Stimulated activated naive B cell treated with anti-CD40 and anti-IgM and Interleukin-4, amounts not matched to agents 10 μg/mL and 1 μg/mL and 100 μg/mL, for 72 hours (primary cell): ENCODE data around the gene ELFN1.

Experiments
- ATAC-seq, 2 donors: fragments of 150-1000 bp; cut with Tn5 transposase; replicated peaks; 2 replicates each; pipeline ENCODE4 v1.10.0; 2021; ENCODE audit warnings: moderate library complexity in 1 of 2
- DNase-seq: peaks from one replicate; pipeline ENCODE4 v3.0.0; 2021
- H3K27ac Mint-ChIP-seq: one replicate; pipeline ENCODE4 v1.8.0; 2022; ENCODE audit warnings: mild to moderate bottlenecking, mixed read lengths
- H3K27me3 Mint-ChIP-seq, 2 donors: one replicate each; pipeline ENCODE4 v1.8.0; 2022; ENCODE audit warnings: mixed read lengths in 2 of 2
- H3K36me3 Mint-ChIP-seq, 2 donors: one replicate each; pipeline ENCODE4 v1.8.0; 2022; ENCODE audit warnings: mixed read lengths in 2 of 2, mild to moderate bottlenecking in 1 of 2
- H3K4me1 Mint-ChIP-seq, 2 donors: one replicate each; pipeline ENCODE4 v1.8.0; 2022; ENCODE audit warnings: mixed read lengths in 2 of 2, mild to moderate bottlenecking in 1 of 2
- H3K4me3 Mint-ChIP-seq, 2 donors: one replicate each; pipeline ENCODE4 v1.8.0; 2022; ENCODE audit warnings: mild to moderate bottlenecking in 2 of 2, mixed read lengths in 2 of 2, moderate library complexity in 1 of 2
- H3K9me3 Mint-ChIP-seq, 2 donors: one replicate each; pipeline ENCODE4 v1.8.0; 2022; ENCODE audit warnings: mixed read lengths in 2 of 2, mild to moderate bottlenecking in 1 of 2

Gene ELFN1

DNA sequence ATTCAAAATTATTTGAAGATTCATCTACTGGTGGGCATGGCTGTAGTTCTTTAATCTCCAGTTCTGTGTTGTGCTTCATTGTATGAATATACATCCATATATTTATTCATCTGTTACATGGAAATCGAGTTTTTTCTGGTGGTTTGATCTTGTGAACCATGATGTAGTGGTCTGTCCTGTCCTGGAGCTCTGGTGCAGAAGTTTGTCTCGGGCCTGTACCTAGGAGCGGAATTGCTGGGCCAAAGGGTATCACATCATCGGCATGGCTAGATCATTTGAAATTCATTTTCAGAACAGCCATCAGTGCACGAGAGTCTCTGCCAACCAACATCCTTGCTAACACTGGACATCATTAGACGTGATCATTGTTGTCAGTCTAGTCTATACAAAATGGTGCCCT, 107.0 kb downstream of the ELFN1 start:
- H3K27me3 Mint-ChIP-seq = peaks cover 14 to 22% of the 10 kb centered on the region in 2 donors
- ATAC-seq = no peak

DNA sequence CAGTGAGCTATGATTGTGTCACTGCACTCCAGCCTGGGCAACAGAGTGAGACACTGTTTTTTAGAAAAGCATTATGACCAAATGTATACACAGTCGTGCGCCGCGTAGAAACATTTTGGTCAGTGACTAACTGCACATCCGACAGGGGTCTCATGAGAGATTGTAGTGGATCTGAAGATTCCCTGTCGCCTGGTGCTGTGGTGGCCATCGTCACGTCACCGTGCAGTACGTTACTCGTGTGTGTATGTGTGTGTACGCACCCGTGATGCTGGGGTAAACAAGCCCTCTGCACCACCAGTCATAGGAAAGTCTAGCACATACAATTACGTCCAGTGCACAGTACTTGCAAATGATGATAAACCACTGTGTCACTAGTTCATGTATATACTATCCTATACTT, 109.4 kb downstream of the ELFN1 start:
- Mint-ChIP-seq H3K27me3 (peaks cover 14 to 22% of the 10 kb centered on the region in 2 donors), H3K4me3 (no peak overlapping the region), H3K4me1 (no peaks in the 10 kb centered on the region), H3K36me3 (peaks cover 8 to 14% of the 10 kb centered on the region in 2 donors), H3K9me3 (peaks cover 13 to 18% of the 10 kb centered on the region in 2 donors), H3K27ac (no peak overlapping the region)
- ATAC-seq = no peak
- no peak for DNase-seq

More for the DNA sequence above, 107.0 kb downstream of the ELFN1 start:
- DNase-seq = no peak
- Mint-ChIP-seq H3K4me3 (no peak overlapping the region), H3K4me1 (no peaks in the 10 kb centered on the region), H3K36me3 (peaks cover 8 to 20% of the 10 kb centered on the region in 2 donors), H3K27ac (no peak overlapping the region), H3K9me3 (peaks cover 19 to 25% of the 10 kb centered on the region in 2 donors)

DNA sequence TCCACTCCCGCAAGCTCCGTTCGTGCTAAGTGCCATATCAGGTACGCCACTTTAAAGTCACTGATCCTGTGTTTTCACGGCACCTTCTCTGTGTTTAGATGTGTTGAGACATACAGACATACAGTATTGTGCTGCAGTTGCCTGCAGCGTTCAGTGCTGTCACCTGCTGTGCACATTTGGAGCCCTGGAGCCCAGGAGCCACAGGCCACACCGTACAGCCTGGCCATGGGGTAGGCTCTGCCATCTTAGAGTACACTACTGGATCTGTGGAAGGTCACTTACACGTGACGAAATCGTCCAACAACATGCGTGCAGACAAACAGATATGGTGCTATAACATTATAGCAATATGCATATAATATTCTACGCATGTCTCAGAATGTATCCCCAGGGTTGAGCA, 111.3 kb downstream of the ELFN1 start:
- Mint-ChIP-seq H3K27me3 (peaks cover 8 to 22% of the 10 kb centered on the region in 2 donors), H3K9me3 (peaks cover 12 to 15% of the 10 kb centered on the region in 2 donors), H3K27ac (no peak overlapping the region), H3K4me3 (no peak overlapping the region), H3K36me3 (peaks cover 10 to 13% of the 10 kb centered on the region in 2 donors), H3K4me1 (no peaks in the 10 kb centered on the region)
- DNase-seq = no peak
- ATAC-seq = no peak

DNA sequence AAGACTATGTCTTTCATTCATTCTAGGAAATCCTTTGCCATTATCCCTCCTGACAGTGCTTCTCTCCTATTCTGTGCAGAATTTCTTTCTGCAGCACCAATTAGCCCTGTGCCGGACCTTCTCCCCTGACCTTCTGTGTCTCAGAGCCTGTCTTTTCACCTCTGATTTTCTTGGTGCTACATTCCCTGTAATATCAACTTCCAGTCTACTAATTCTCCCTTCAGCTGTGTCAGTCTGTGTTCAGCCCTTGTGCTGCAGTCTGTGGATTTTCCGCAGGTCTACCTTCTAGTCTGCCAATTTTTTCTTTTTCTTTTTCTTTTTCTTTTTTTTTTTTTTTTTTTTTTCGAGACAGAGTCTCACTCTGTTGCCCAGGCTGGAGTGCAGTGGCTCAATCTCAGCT, 115.8 kb downstream of the ELFN1 start:
- ATAC-seq = no peak
- Mint-ChIP-seq H3K36me3 (peaks cover 6 to 7% of the 10 kb centered on the region in 2 donors), H3K4me1 (no peaks in the 10 kb centered on the region), H3K27me3 (peaks cover 11 to 20% of the 10 kb centered on the region in 2 donors), H3K27ac (no peak overlapping the region), H3K4me3 (no peak overlapping the region), H3K9me3 (peaks cover 9 to 11% of the 10 kb centered on the region in 2 donors)
- DNase-seq = no peak

DNA sequence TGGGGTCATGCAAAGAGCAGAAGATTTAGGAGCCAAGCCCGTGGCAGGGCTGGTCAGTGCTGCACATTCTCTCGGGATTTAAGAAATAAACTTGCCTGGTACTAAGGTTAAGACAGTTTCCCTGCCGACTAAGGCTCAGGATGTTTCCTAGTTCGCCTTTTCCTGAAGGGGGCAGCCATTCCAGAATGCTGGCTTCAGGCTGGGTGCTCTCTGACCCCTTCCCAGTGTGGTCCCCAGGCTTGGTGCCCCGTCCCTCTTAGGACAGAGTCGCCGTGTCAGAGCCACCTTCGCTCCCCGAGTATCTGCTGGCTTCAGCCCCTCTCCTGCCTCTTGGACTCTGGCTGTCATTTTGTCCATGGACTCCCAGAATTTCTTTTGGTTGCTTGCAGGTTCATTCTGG, 117.2 kb downstream of the ELFN1 start:
- Mint-ChIP-seq H3K36me3 (peaks cover 6 to 7% of the 10 kb centered on the region in 2 donors), H3K9me3 (peaks cover 9 to 11% of the 10 kb centered on the region in 2 donors), H3K4me3 (no peak overlapping the region), H3K27me3 (peaks cover 11 to 20% of the 10 kb centered on the region in 2 donors), H3K4me1 (no peaks in the 10 kb centered on the region), H3K27ac (no peak overlapping the region)
- DNase-seq (no peak), ATAC-seq (no peak)

DNA sequence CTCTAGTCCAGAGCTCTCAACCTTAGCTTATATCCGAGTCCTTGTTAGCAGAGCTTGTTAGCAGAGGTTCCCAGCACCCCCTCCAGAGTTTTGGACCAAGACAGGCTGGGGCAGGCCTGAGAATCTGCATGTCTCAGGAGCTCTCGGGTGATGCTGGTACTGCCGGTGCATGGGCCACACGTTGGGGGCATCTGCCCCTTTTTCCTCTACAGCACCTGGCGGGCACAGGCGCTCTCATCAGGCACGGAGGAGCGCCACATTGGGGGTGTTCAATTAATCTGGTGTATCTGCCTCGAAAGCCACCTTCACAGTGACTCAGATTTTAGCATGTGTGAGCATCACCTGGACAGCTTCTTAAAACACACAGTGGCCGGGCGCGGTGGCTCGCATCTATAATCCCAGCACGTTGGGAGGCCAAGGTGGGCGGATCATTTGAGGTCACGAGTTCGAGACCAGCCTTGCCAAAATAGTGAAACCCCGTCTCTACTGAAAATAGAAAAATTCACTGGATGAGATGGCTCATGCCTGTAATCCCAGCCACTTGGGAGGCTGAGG, 117.7 kb downstream of the ELFN1 start:
- Mint-ChIP-seq H3K4me1 (no peaks in the 10 kb centered on the region), H3K4me3 (no peak overlapping the region), H3K36me3 (peaks cover 6 to 7% of the 10 kb centered on the region in 2 donors), H3K9me3 (peaks cover 9 to 13% of the 10 kb centered on the region in 2 donors), H3K27me3 (peaks cover 11 to 20% of the 10 kb centered on the region in 2 donors), H3K27ac (no peak overlapping the region)
- DNase-seq (no peak), ATAC-seq (no peak)

DNA sequence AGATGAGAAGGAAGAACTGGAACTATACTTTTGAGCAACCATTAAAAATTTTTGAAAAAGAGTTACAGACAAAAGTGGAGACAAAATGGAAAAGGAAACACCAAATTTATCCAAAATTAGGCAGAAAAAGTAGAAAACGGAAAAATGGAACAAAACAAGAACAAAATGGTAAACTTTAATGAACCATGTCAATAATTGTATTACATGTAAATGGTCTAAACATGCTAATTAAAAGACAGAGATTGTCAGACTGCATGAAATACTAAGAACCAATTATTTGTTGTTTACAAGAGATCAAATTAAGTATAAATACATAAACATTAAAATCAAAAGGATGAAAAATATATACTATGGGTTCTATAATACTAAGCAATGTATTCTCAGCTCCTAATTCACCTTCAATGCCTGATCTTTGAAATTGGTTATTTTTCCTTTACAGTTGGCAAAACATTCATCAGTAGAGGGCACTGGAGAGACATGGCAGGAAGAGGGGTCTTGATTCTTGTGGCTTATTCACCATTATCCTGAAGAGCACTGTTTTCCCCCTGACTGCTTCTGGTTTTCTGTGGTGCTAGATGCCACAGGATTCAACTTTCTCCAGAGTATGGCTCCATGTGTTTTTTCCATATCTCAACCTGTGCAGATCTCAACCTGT, 124.9 kb downstream of the ELFN1 start:
- Mint-ChIP-seq H3K27ac (peak overlapping the region; percentile 39), H3K4me3 (no peak overlapping the region), H3K27me3 (peaks cover 19 to 23% of the 10 kb centered on the region in 2 donors), H3K36me3 (peaks cover 6 to 19% of the 10 kb centered on the region in 2 donors), H3K4me1 (no peaks in the 10 kb centered on the region), H3K9me3 (peaks cover 20 to 22% of the 10 kb centered on the region in 2 donors)
- ATAC-seq = no peak
- DNase-seq = no peak
